HG02970 (cell line): ENCODE data around the gene TXNRD3.

Source experiments
- ATAC-seq: cut with Tn5 transposase; IDR thresholded peaks from one replicate; pipeline ENCODE4 v1.9.1; 2021; ENCODE audit warnings: mild to moderate bottlenecking, moderate library complexity, moderate number of reproducible peaks; ENCODE audit not compliant: unreplicated experiment, low FRiP score

The TXNRD3 gene

DNA sequence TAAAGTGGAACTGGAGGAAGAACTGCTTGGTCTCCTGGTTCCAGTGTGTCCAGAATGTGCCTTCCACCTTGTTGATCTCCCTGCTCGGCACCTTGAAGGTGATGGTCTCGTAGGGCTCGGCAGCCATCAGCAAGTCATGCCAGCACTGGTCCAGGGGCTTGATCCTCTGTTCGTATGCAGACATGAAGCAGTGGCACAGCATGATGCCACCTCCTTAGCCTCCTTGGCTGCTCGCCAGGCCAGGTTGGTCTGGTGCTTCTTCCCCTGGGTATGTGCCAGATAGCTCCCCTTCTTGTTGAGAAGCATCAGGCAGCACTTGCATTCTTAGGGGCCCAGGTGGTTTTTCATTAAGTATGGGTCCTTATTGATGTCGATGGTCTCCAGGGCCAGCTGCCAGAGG, 17.8 kb upstream of the TXNRD3 start:
- ATAC-seq: no peak

DNA sequence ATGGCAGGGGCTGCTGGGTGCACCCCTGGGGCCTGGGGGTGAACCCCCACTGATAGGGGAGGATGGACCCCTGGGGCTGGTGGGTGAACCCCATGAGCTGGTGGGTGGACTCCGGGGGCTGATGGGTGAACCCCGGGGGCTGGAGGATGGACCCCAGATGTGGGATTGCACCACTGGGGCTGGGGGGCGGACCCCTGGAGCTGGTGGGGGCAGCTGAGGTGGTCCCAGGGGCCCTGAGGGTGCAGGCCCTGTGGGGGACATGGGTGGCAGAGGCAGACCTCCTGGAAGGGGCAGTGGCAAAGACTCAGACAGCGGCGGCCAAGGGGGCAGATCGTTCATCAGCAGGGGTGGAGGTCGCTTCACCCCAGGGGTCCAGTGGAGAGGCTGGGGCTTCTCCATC, 17.4 kb upstream of the TXNRD3 start:
- ATAC-seq: no peak

DNA sequence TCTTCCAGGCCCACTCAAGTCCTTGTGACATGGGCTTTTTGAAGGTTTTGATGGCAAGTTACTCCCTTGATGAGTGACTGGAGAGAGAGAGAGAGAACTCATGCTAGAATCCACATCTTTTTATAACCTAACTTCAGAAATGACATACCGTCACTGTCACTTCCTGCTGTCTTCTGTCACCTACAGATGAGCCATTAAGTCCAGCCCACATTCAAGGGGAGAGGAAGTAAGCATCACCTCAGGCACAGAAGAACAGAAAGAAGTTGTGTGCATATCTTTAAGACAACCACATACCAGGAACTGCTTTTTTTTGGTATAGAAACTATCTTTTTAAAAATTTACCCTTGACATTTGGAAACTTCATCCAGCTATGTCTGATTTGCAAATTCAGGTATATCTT, 16.6 kb upstream of the TXNRD3 start:
- no peak for ATAC-seq

DNA sequence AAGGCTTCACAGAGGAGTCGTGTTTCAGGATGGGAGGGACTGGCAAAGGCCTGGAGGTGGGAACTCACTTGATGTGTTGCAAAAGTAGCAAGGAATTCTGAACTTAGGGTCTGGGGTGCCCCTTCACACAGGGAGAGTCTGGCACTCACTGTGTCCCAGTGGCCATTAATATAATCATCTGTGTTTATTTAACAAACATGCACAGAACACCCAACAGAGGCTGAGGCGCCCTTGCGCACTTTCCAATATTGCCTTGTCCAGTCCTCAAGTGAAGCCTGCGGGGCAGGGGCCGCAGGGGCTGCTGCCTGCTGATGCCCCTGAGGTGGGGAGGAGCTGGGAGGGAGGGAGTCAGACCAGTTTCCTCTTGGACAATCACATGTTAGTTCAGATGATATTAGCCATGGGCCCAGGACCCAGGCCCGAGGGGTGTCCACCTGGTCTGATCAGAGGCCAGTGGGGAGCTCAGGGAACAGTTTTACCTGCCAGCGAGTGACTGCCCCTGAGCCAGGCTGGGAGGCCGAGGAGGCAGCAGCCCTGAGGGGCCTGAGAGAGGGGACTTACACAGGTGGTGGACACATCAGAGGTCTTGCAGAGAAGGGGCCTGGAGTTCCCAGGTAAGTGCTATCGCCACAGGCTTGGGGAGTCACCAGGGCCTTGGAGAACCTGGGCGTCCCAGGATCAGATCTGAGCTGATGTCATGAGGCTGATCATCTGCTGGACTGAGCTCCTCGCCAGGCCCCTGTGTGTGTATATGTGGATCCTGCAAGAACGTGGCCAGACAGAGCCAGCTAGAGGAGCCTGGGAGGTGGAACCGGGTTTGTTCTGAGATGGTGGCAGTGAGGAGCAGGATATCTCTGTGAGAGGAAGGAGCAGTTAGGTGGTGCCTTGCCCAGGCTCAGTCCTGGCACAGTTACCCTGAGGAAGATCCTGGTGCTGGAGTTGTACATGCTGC, 13.8 kb upstream of the TXNRD3 start:
- ATAC-seq: no peak

DNA sequence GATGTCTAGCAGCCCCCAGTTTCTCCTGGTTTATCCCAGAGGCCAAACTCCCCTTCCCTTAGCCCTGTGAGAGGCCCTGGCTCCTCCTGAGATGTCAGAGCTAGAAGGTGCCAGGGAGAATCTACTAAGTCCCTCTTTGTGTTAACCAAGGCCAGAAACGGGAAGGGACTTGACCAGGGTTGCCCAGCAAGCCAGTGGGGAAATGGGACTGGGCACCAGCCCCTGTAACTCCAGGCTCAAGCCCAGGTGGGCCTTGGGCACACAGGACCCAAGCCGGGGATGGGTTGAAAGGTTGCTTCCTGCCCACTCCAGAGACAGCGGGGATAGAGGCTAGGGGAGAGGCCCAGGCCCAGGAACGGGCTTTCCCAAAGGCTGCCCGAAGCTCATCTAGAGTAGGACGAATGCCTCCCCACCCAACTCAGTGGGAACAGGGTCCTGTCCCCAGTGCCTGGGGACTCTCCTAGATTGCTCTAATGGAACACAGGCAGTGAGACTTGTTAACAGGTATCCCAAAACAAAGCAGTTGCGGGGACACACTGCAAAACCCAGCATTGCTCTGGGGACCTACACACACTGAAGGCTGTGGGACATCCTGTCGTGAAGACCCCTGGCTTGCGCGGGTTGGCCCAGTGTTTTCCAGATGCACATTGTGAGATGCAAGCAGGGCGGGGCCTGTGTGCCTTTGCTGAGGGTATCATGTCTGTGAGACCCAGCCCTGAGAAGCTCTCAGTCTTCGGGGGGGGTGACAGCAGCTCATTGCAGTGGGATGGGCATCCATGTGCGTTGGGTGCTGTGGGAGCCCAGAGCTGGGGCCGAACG, 12.9 kb upstream of the TXNRD3 start:
- ATAC-seq: no peak

DNA sequence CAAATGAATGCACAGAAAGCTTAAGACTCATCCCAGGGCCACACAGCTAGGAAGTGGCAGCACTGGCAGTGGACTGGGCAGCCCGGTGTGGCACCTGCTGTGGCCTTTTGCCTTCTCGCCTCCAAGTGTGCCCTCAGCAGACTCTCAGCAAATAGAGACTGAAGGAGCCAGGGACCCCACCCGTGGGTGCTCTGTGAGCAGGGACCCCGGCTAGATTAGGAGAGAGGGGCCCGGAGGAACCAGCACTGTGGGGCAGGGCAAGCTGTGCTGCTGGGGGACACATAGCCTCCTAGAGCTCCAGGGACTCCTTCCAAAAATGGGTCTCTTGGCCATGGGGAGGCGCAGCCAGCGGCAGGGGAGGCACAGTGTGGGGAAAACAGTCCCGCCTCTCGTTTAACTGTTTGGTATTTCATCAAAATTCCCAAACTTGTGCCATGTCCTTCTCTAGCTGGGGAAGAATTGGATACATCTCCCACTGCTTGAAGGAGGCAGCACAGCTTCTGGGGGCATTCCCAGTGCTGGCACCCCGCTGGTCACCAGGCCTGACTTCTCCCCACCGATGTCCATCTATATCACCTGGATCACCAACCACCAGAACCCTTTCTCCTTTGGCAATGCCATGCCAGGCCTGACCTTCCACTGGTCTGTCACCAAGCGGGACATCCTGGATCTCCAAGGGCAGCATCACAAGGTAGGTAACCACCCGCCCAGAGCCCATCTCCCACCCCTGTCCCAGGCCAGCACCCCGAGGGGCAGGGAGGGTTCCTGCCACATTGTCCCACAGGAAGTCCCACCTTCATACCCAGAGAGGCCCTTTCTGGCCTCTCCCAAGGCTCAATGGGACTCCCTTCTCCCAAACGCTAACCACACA, 12.0 kb upstream of the TXNRD3 start:
- no peak for ATAC-seq

- no peak for ATAC-seq
Measured at GRCh38 chr3:126665959-126666657, 11.2 kb upstream of the TXNRD3 start.

DNA sequence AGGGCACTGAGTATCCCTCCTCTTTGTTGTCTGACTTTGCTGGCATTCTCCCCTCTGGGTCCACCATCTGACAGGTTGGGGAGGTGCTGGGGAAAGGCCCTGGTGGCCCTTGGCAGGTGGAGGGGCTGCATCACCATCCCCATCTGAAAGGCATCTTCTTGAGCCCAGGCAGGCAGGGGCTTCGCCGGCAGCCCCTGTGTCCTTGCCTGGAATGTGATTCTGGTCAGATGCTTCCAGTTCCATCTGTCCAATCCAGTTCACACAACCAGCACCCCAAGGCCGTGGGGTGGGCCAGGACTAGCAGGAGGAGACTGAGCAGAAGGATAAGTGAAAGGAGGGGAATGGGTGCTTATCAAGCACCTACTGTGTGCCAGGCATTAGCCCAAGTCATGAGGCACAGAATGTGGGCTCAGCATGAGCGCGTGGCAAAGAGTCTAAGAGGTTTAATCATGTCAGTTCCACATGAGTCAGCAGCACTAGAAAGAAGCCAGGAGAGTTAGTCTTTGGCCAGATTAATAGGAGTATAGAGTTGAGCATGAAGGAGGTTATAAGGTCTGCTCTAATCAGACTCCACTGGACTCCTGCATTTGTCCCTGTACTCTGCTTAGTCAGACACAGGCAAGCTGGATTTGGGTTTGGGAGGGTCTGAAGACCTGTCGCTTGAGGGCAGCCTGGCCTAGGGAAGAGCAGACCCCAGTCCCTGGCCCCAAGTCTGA, 10.5 kb upstream of the TXNRD3 start:
- ATAC-seq: no peak

GRCh38 chr3:126664591-126665214, 9.8 kb upstream of the TXNRD3 start:
- no peak for ATAC-seq

DNA sequence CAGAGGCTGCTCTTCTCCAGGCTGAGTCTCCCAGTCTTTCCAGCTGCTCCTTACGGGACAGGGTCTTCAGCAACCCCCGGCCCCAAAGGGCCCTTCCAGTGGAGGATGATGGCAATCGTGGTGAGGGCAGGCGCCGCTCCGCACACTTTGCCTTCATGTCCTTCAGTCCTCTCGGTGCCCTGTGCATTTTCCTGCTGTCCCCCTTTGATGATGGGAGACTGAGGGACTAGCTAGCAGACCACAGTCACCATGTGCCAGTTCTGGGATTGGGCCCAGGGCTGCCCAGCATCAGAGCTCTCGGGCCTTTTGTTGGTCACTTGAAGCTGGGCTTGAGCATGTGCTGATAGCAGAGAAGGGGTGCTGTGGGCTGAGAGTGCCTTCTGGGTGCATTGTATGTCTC, 8.8 kb upstream of the TXNRD3 start:
- no peak for ATAC-seq

DNA sequence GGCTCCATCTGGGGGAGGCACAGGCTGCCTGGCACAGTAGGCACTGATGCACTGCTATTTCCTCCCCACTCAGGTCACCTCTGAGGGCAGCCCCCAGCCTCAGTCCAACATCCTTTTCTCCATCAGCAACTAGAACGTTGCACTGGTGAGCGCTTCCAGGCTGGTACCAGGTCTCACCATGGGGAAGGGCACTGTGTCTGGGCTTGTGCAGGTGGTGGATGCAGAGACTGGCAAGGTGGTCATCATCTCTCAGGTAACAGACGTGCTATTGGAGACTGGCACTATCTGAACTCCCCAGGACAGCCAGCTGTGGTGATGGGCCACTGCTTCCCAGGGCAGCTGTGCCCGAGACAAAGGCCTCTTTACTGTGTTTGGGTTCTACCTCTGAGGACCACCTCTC, 8.3 kb upstream of the TXNRD3 start:
- no peak for ATAC-seq

- ATAC-seq: no peak
Measured at GRCh38 chr3:126661532-126662364, 6.8 kb upstream of the TXNRD3 start.

- no peak for ATAC-seq
Measured at GRCh38 chr3:126659915-126660886, 5.3 kb upstream of the TXNRD3 start.

DNA sequence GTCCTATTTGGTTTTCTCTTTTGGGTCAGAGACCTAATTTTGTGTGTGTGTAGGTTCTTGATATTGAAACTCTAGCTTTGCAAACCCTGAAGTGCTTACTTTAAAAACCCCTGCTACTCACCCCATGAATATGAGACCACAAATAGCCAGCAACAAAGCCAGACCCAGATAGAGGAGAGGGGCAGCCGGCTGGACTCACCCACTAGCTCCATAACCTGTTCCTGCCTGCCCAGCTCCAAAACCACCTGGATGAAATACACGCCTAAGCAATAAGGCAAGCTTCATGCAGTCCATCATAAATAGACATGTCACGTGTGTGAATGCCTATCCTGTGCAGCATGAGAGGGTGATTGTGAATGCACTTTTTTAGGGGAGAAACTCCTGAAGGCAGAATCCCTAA, 3.7 kb upstream of the TXNRD3 start:
- ATAC-seq: no peak

DNA sequence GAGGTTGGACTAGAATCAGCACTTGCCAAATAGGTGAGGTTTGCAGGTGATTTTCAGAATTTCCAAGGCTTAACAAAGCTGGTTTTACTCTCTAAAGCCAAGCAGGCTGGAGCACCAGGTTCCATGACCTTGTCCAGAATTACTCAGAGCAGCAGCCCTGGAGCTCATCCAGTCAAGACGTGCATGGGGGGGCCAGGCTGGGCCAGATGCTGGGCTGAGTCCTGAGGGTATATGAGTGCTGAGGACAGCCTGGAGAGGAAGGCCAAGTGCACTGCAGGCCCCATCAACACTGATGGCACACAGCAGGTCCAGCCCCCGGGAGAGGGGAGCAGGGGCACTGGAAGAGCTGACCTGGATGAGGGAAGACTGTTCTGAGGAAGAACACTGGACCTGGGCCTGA, 3.0 kb upstream of the TXNRD3 start:
- ATAC-seq: no peak

DNA sequence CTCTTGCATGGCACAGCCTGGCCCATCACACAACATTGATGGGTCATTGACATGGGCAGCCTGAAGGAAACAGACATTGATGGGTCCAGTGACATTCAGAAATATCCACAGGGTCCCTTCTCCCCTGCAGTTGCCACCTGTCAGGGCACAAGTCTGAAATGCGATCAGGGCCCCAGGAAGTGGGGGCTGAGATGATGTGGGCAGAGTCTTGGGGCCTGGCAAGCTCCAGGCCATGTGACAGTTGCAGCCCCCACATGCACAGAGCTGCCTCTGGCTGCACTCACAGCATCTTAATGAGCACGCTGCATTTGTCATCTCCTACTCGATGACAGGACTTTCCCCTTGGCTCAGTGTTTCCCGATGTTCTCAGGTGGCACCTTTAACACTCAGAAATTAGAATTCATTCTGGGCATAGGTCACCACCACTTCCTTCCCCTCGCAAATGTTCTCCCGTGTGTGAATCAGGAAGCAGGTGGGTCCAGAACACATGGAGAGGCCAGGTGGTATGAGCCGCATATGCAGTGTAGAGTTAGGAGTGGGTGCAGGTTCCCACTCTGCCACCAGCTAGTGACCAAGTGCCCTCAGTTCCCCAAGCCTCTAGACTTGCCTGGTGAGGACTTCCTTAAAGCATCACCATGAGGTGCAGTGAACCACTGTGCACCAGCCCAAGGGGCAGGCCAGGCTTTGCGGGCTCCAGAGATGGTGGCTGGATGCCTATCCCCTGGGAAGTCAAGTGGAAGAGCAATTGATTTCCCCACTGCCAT, 1.6 kb upstream of the TXNRD3 start:
- ATAC-seq: no peak
